ENCODE measurements around the gene PHAF1.
A peak's percentile ranks its signal among the peaks of the same experiment; 100 is the strongest.

The PHAF1 gene

DNA sequence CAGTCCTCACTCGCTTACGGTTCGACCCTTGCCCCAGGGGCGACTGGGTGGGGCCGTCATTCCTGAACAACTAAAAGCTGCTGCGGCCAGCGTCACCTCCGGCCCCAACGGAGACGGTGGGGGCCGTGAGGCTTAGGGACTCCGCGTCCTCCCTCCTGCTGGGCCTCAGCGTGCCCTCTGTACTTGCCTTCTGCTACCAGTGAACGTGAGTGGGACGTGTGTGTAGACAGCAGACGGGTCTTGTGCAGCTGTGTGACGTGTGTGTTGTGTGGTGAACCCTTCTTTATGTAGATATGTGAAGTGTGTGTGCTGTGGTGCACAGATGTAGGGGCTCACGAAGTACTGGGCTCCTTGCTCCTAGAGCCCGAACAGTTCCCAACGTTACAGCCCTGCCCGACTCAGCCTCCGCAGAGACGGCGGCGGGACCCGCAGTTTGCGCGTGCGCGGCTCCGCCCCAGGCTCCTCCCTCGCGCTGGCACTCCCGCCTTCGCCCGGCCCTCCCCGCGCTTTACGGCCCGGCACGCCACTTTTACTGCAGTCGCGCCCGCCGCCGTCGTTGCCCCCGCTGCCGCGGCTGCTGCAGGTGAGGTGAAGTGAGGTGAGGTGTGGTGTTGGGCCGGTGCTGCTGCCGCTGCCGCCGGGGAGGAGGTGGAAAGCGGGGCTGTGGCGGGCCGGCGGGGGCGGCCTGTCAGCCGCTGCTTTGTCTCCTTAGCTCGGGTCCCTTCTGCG, at the start of gene PHAF1:
Gene PHAF1, plus strand, starts transcription at position 535 of the 729 bp plus-strand sequence. CDS start 235 bp downstream, outside the sequence.
- Histone ChIP-seq H3K27ac (peak within 1 kb of the TSS; percentile 74), H3K27me3 (ENCODE audit: insufficient read depth, low read depth, severe bottlenecking) (no peaks in the 10 kb centered on the region), H3K4me3 (ENCODE audit: low read depth, low read length) (peak within 1 kb of the TSS; percentile 74), H3K36me3 (peaks cover 18% of the 10 kb centered on the region), H3K9me3 (ENCODE audit: severe bottlenecking) (no peaks in the 10 kb centered on the region)
- TF ChIP-seq, protein P1, sequence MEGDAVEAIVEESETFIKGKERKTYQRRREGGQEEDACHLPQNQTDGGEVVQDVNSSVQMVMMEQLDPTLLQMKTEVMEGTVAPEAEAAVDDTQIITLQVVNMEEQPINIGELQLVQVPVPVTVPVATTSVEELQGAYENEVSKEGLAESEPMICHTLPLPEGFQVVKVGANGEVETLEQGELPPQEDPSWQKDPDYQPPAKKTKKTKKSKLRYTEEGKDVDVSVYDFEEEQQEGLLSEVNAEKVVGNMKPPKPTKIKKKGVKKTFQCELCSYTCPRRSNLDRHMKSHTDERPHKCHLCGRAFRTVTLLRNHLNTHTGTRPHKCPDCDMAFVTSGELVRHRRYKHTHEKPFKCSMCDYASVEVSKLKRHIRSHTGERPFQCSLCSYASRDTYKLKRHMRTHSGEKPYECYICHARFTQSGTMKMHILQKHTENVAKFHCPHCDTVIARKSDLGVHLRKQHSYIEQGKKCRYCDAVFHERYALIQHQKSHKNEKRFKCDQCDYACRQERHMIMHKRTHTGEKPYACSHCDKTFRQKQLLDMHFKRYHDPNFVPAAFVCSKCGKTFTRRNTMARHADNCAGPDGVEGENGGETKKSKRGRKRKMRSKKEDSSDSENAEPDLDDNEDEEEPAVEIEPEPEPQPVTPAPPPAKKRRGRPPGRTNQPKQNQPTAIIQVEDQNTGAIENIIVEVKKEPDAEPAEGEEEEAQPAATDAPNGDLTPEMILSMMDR (IDR thresholded peaks at IDR 0.05; ENCODE audit: low read depth, low read length) = no peak
- peak; percentile 95 for DNase-seq

DNA sequence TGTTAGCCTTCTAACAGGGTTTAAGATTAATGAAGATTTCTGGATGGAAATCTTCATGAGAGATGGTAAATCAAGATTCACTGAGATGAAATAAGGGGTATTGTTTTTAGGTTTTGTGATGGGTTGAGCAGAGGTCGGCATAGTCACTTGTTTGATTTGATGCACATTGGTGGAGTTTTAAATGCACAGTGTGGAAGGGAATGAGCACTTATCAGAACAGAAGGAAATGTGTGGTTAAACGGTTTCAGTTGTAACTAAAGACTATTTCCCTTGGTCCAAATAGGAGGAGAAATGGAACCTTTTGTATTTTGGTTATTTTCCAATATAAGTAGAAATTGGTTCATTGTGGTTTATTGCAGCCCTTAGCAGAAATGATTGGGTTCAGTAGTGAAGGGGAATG, 46.7 kb upstream of the PHAF1 start:
- Histone ChIP-seq H3K27ac (no peak overlapping the region), H3K27me3 (ENCODE audit: insufficient read depth, low read depth, severe bottlenecking) (no peaks in the 10 kb centered on the region), H3K9me3 (ENCODE audit: severe bottlenecking) (no peaks in the 10 kb centered on the region), H3K4me3 (ENCODE audit: low read depth, low read length) (no peak overlapping the region), H3K36me3 (peaks cover 27% of the 10 kb centered on the region)
- DNase-seq = no peak
- TF ChIP-seq, protein P1 (IDR thresholded peaks at IDR 0.05; ENCODE audit: low read depth, low read length) = no peak

DNA sequence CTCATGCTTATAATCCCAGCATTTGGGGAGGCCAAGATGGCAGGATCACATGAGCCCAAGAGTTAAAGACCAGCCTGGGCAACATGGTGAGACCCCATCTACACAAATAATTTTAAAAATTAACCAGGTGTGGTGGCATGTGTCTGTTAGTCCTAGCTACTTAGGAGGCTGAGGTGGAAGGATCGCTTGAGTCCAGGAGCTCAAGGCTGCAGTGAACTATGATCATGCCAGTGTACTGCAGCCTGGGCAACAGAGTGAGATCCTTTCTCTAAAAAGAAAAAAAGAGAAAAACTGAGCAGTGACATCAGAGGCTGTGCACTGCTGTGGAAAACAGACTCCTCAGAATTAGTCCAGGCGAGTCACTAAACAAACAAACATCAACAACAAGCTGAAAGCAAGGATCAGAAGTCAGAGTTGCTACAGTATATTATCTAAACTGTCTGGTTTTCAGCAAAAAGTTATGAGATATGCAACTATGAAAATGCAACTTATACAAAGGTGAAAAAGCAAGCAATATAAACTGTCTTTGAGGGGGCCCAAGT, 41.5 kb upstream of the PHAF1 start:
- Histone ChIP-seq H3K27ac (no peak overlapping the region), H3K27me3 (ENCODE audit: insufficient read depth, low read depth, severe bottlenecking) (no peaks in the 10 kb centered on the region), H3K36me3 (peaks cover 54% of the 10 kb centered on the region), H3K9me3 (ENCODE audit: severe bottlenecking) (no peaks in the 10 kb centered on the region), H3K4me3 (ENCODE audit: low read depth, low read length) (no peak overlapping the region)
- no peak for DNase-seq
- TF ChIP-seq, protein P1 (IDR thresholded peaks at IDR 0.05; ENCODE audit: low read depth, low read length) = no peak

DNA sequence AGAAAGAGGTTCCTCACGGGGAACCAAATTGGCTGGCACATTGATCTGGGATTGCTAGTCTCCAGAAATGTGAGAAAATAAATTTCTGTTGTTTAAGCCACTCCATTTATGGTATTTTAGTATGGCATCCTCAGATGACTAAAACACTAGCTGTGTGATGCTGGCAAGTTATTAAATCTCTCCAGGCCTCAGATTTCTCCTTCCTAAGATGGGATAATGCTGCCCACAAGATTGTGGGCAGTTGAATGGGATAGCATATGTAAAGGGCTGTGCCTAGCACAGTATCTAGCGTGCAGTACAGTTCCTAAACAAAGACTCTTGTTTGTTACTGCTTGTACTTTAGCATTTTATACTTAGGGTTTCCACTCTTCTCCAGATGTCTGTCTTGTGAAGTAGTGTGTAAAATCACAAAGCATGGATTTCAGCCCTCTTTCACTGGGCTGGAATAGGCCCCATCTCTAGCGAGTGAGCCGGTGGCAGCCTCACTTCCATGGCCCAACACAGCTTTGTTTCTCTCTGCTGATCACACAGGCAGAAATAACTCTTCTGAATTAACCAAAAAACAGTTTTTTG, 38.2 kb upstream of the PHAF1 start:
- Histone ChIP-seq H3K27me3 (ENCODE audit: insufficient read depth, low read depth, severe bottlenecking) (no peaks in the 10 kb centered on the region), H3K4me3 (ENCODE audit: low read depth, low read length) (no peak overlapping the region), H3K9me3 (ENCODE audit: severe bottlenecking) (no peaks in the 10 kb centered on the region), H3K27ac (no peak overlapping the region), H3K36me3 (peaks cover 76% of the 10 kb centered on the region)
- TF ChIP-seq, protein P1 (IDR thresholded peaks at IDR 0.05; ENCODE audit: low read depth, low read length) = no peak
- no peak for DNase-seq

DNA sequence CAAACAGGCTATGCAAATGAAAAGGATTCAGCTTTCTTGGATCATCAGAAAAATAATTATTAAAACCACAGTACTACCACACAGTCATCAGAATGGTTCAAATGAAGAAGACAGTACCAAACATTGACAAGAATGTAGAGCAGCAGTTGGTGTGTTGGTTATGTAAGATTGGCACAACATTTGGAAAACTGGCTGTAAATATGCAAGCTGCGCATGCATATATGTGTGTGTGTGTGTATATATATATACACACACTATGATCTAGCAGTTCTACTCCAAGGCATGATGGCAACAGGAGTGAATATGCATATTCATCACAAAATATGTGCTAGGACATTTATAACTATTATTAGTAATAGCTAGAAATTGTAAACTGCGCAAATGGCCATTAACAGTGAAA, 34.4 kb upstream of the PHAF1 start:
- no peak overlapping the region for H3K4me3 ChIP-seq (ENCODE audit: low read depth, low read length)

More for the DNA sequence above, 34.4 kb upstream of the PHAF1 start:
- DNase-seq = no peak
- TF ChIP-seq, protein P1 (IDR thresholded peaks at IDR 0.05; ENCODE audit: low read depth, low read length) = no peak
- Histone ChIP-seq H3K27me3 (ENCODE audit: insufficient read depth, low read depth, severe bottlenecking) (no peaks in the 10 kb centered on the region), H3K9me3 (ENCODE audit: severe bottlenecking) (no peaks in the 10 kb centered on the region), H3K27ac (no peak overlapping the region), H3K36me3 (peaks cover 51% of the 10 kb centered on the region)

All from WERI-Rb-1 (cell line).